ENCODE data around the gene SOCS1.

The SOCS1 gene

DNA sequence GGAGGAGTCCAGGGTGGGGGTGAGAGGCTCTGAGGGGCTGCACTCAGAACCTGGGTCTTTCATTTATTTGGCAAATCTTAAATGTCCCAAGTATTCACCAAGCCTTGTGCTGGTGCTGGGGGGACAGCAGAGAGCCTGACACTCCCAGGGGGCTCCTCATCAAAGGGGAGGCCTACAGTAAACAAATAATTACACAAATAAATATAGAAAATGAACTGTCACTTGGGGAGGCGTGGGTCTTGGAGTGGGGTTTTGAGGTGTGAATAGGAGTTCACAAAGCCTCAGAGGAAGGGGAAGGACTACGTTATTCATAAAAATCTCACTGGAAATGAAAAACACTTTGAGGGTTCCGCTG is 40.3 kb upstream of the SOCS1 start:
- TF ChIP-seq TAF1 (IDR thresholded peaks at IDR 0.05; ENCODE audit: borderline replicate concordance, insufficient read depth, low read length) = no peak
- no peak for TF ChIP-seq SIN3A (IDR thresholded peaks at IDR 0.05; ENCODE audit: borderline replicate concordance, insufficient read depth, low read length)
- TF ChIP-seq POLR2AphosphoS5 (IDR thresholded peaks at IDR 0.05; ENCODE audit: low read depth, low read length) = no peak
- TF ChIP-seq, protein P1, sequence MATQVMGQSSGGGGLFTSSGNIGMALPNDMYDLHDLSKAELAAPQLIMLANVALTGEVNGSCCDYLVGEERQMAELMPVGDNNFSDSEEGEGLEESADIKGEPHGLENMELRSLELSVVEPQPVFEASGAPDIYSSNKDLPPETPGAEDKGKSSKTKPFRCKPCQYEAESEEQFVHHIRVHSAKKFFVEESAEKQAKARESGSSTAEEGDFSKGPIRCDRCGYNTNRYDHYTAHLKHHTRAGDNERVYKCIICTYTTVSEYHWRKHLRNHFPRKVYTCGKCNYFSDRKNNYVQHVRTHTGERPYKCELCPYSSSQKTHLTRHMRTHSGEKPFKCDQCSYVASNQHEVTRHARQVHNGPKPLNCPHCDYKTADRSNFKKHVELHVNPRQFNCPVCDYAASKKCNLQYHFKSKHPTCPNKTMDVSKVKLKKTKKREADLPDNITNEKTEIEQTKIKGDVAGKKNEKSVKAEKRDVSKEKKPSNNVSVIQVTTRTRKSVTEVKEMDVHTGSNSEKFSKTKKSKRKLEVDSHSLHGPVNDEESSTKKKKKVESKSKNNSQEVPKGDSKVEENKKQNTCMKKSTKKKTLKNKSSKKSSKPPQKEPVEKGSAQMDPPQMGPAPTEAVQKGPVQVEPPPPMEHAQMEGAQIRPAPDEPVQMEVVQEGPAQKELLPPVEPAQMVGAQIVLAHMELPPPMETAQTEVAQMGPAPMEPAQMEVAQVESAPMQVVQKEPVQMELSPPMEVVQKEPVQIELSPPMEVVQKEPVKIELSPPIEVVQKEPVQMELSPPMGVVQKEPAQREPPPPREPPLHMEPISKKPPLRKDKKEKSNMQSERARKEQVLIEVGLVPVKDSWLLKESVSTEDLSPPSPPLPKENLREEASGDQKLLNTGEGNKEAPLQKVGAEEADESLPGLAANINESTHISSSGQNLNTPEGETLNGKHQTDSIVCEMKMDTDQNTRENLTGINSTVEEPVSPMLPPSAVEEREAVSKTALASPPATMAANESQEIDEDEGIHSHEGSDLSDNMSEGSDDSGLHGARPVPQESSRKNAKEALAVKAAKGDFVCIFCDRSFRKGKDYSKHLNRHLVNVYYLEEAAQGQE (IDR thresholded peaks at IDR 0.05; ENCODE audit: insufficient read depth in 1 of 2, low read depth in 2 of 2, low read length in 2 of 2) = no peak
- TF ChIP-seq FOXP2 (optimal IDR thresholded peaks at IDR 0.05; ENCODE audit: borderline replicate concordance, extremely low read depth, extremely low read length, insufficient read depth) = no peak

DNA sequence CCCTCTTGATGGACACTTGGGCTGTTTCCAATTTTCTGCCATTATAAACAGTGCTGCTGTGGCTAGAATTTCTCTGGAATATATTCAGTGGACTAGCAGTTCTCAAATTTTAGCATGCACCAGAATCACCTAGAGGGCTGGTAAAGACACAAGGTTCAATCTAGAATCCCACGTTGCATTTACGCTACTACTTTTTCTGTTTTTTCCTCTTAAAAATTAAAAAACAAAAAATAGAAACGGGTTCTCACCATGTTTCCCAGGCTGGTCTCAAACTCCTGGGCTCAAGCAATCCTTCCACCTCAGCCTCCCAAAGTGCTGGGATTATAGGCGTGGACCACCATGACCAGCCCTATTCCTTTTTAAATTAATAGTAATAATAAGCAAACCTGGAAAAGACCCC is 39.7 kb upstream of the SOCS1 start:
- TF ChIP-seq SIN3A (IDR thresholded peaks at IDR 0.05; ENCODE audit: borderline replicate concordance, insufficient read depth, low read length) (no peak), FOXP2 (optimal IDR thresholded peaks at IDR 0.05; ENCODE audit: borderline replicate concordance, extremely low read depth, extremely low read length, insufficient read depth) (no peak), TAF1 (IDR thresholded peaks at IDR 0.05; ENCODE audit: borderline replicate concordance, insufficient read depth, low read length) (no peak), POLR2AphosphoS5 (IDR thresholded peaks at IDR 0.05; ENCODE audit: low read depth, low read length) (no peak)
- TF ChIP-seq, protein P1 (IDR thresholded peaks at IDR 0.05; ENCODE audit: insufficient read depth in 1 of 2, low read depth in 2 of 2, low read length in 2 of 2) = no peak

DNA sequence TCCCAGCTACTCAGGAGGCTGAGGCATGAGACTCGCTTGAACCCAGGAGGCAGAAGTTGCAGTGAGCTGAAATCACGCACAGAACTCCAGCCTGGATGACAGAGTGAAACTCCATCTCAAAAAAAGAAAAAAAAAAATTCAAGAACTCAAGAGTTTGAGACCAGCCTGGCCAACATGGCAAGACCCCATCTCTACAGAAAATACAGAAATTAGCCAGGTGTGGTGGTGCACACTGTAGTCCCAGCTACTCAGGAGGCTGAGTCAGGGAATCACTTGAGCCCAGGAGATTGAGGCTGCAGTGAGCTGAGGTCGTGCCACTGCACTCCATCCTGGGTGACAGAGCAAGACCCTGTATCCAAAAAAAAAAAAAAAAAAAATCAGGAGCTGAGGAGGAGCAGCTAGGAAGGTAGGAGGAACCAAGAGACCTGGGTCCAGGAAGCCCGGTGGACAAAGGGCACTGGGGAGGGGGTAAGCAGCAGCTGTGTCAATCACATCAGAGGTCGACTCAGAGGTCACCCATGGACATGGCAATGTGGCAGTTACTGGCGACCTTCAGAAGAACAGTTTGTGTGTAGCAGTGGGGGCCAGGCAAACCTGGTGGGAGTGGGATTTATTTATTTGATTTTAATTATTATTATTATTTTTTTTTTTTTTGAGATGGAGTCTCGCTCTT is 36.2 kb upstream of the SOCS1 start:
- TF ChIP-seq, protein P1 (IDR thresholded peaks at IDR 0.05; ENCODE audit: insufficient read depth in 1 of 2, low read depth in 2 of 2, low read length in 2 of 2) = no peak
- TF ChIP-seq POLR2AphosphoS5 (IDR thresholded peaks at IDR 0.05; ENCODE audit: low read depth, low read length) (no peak), SIN3A (IDR thresholded peaks at IDR 0.05; ENCODE audit: borderline replicate concordance, insufficient read depth, low read length) (no peak), TAF1 (IDR thresholded peaks at IDR 0.05; ENCODE audit: borderline replicate concordance, insufficient read depth, low read length) (no peak), FOXP2 (optimal IDR thresholded peaks at IDR 0.05; ENCODE audit: borderline replicate concordance, extremely low read depth, extremely low read length, insufficient read depth) (no peak)

DNA sequence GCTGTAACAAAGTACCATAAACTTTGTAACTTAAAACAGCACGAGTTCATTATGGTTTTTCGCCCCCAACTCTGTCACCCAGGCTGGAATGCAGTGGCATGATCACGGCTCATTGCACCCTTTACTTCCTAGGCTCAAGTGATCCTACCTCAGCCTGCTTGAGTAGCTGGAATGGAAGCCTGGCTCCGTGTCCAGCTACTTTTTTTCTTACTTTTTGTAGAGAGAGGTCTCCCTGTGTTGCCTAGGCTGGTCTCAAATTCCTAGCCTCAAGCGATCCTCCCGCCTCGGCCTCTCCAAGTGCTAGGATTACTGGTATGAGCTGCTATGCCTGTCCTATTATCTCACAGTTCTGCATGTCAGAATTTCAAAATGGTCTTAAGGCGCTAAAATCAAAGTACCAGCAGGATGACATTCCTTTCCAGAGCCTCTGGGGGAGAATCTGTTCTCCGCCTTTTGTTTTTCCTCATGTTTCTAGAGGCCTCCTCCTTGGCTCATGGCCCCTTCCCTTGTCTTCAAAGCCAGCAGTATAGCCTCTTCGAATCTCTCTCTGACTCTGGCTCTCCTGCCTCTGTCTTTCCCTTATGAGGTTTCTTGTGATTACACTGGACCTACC is 35.2 kb upstream of the SOCS1 start:
- no peak for TF ChIP-seq POLR2AphosphoS5 (IDR thresholded peaks at IDR 0.05; ENCODE audit: low read depth, low read length)
- TF ChIP-seq, protein P1 (IDR thresholded peaks at IDR 0.05; ENCODE audit: insufficient read depth in 1 of 2, low read depth in 2 of 2, low read length in 2 of 2) = no peak
- TF ChIP-seq FOXP2 (optimal IDR thresholded peaks at IDR 0.05; ENCODE audit: borderline replicate concordance, extremely low read depth, extremely low read length, insufficient read depth) = no peak
- no peak for TF ChIP-seq SIN3A (IDR thresholded peaks at IDR 0.05; ENCODE audit: borderline replicate concordance, insufficient read depth, low read length)
- no peak for TF ChIP-seq TAF1 (IDR thresholded peaks at IDR 0.05; ENCODE audit: borderline replicate concordance, insufficient read depth, low read length)

Data from PFSK-1 (cell line).